Astrocyte of the cerebellum (primary cell): Measurements from ENCODE around the gene TAS2R39.

ENCODE experiments used
- DNase-seq: peaks from one replicate; pipeline ENCODE4 v3.0.0-alpha.2; 2011; ENCODE audit warnings: low read depth
- H3K4me3 ChIP-seq: 2 replicates; pipeline ENCODE4 v1.5.1; 2011; ENCODE audit warnings: mild to moderate bottlenecking, low read depth, low read length, moderate library complexity
- CTCF ChIP-seq: IDR thresholded peaks from 2 replicates; pipeline ENCODE4 v1.5.1; 2012; ENCODE audit warnings: low read length, low read depth, moderate library complexity, mild to moderate bottlenecking; ENCODE audit errors: missing control alignments
- in situ Hi-C: cut with HindIII; loops from 2 replicates; pipeline ENCODE4 v1.10.0; 2017; ENCODE audit warnings: low sequenced_read_pairs

Gene TAS2R39

GRCh38 chr7:143225047-143225446 lies 41.8 kb downstream of the TAS2R39 start:
- no peak for TF ChIP-seq CTCF
- no peak for DNase-seq
- no peak overlapping the region for H3K4me3 ChIP-seq
- in situ Hi-C loops, result no loop called here

GRCh38 chr7:143227806-143228205 lies 44.6 kb downstream of the TAS2R39 start:
- DNase-seq, result no peak
- no peak for TF ChIP-seq CTCF
- no peak overlapping the region for H3K4me3 ChIP-seq
- in situ Hi-C loops, result no loop called here

GRCh38 chr7:143229054-143229790 lies 46.0 kb downstream of the TAS2R39 start:
- TF ChIP-seq CTCF, result no peak
- in situ Hi-C loops, result no loop called here
- no peak overlapping the region for H3K4me3 ChIP-seq
- no peak for DNase-seq

GRCh38 chr7:143230602-143231457 lies 47.6 kb downstream of the TAS2R39 start:
- in situ Hi-C loops, result no loop called here
- DNase-seq, result no peak
- no peak overlapping the region for H3K4me3 ChIP-seq
- TF ChIP-seq CTCF, result no peak
